Kidney (tissue), 14 donors: ENCODE results near the gene SREK1. TPM values are rescaled to one million over a fixed set of nuclear protein-coding genes. Genes with fewer than 3 reads are reported as not detected.

Experiments used
- DNase-seq, 5 donors: peaks; one replicate each; pipeline ENCODE4 v3.0.0-alpha.2; 2013 to 2020
- FAIRE-seq: peaks from 2 replicates; lab custom pipeline; 2012; peaks lifted over from hg19 to GRCh38; lab: Jason Lieb, UNC
- H3K27ac ChIP-seq, 2 donors: one replicate each; pipeline ENCODE4 v1.7.0; 2013; ENCODE audit warnings: low read depth in 2 of 2, low read length in 2 of 2, inconsistent platforms in 1 of 2
- H3K27me3 ChIP-seq: one replicate; pipeline ENCODE4 v1.7.1; 2013; ENCODE audit warnings: low read length, inconsistent platforms; ENCODE audit not compliant: control insufficient read depth, insufficient read depth
- H3K36me3 ChIP-seq, 3 donors: one replicate each; pipeline versions ENCODE4 v1.7.0 to v1.7.1; 2013; ENCODE audit warnings: low read length in 3 of 3, control low read depth in 1 of 3, inconsistent platforms in 1 of 3; ENCODE audit not compliant: insufficient read depth in 3 of 3, control insufficient read depth in 2 of 3
- H3K4me1 ChIP-seq, 3 donors: one replicate each; pipeline versions ENCODE4 v1.7.0 to v1.7.1; 2013; ENCODE audit warnings: low read length in 3 of 3, inconsistent platforms in 1 of 3, low read depth in 1 of 3; ENCODE audit not compliant: control insufficient read depth in 2 of 3, insufficient read depth in 2 of 3
- H3K4me3 ChIP-seq, 3 donors: one replicate each; pipeline versions ENCODE4 v1.7.0 to v1.8.1; 2013; ENCODE audit warnings: low read length in 3 of 3, control low read depth in 1 of 3, inconsistent platforms in 1 of 3
- H3K9ac ChIP-seq, 3 donors: one replicate each; pipeline versions ENCODE4 v1.7.0 to v1.7.1; 2013; ENCODE audit warnings: low read length in 3 of 3, control low read depth in 1 of 3, inconsistent platforms in 1 of 3
- H3K9me3 ChIP-seq, 3 donors: one replicate each; pipeline versions ENCODE4 v1.7.0 to v1.7.1; 2013; ENCODE audit warnings: low read length in 3 of 3, control low read depth in 1 of 3, inconsistent platforms in 1 of 3; ENCODE audit not compliant: control insufficient read depth in 2 of 3, insufficient read depth in 1 of 3
- intact Hi-C: fragments of 100-400 bp; cut with DNase I; formaldehyde crosslinking; loops from one replicate; pipeline ENCODE4 v1.11.1; 2022
- polyA plus RNA-seq: library from polyadenylated mRNA; stranded (reverse); fragments of 350-450 nt; fragmentation: Illumina TruSeq; extraction: RNeasy Lipid Tissue Mini Kit (QIAGEN cat#74804); gene quantifications from one replicate; pipeline ENCODE4 v1.2.3, GENCODE V29; 2014; ENCODE audit warnings: low read depth, low replicate concordance; ENCODE audit not compliant: insufficient read depth
- total RNA-seq: library from RNA; stranded (reverse); fragmentation: NEBNext Ultra II Directional; extraction: Animal tissue kit (Norgen Biotek cat#: 25700); gene quantifications from one replicate; pipeline ENCODE4 v1.2.1, GENCODE V29; 2021
- TF ChIP-seq, protein P1 (sequence below): IDR thresholded peaks from 3 replicates; pipeline ENCODE4 v1.5.1; 2012; ENCODE audit warnings: mild to moderate bottlenecking, moderate library complexity, borderline replicate concordance; ENCODE audit not compliant: insufficient read depth; ENCODE audit errors: extremely low read depth
- donor health status: control.
- donor health status: control.
- donor health status: control.
- donor health status: control.
- donor health status: control.
- donor health status: DM: yes; HTN: yes; CAD: no.
- donor health status: Normal renal cell carcinoma (clear cell type).

The SREK1 gene
- total and polyA plus RNA-seq, 2 donors from 2014 or later: 22.2 to 70.0 TPM

- TF ChIP-seq, protein P1, sequence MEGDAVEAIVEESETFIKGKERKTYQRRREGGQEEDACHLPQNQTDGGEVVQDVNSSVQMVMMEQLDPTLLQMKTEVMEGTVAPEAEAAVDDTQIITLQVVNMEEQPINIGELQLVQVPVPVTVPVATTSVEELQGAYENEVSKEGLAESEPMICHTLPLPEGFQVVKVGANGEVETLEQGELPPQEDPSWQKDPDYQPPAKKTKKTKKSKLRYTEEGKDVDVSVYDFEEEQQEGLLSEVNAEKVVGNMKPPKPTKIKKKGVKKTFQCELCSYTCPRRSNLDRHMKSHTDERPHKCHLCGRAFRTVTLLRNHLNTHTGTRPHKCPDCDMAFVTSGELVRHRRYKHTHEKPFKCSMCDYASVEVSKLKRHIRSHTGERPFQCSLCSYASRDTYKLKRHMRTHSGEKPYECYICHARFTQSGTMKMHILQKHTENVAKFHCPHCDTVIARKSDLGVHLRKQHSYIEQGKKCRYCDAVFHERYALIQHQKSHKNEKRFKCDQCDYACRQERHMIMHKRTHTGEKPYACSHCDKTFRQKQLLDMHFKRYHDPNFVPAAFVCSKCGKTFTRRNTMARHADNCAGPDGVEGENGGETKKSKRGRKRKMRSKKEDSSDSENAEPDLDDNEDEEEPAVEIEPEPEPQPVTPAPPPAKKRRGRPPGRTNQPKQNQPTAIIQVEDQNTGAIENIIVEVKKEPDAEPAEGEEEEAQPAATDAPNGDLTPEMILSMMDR: no peak
- no peak overlapping the region for H3K27ac ChIP-seq
- intact Hi-C loops: no loop called here
- H3K4me1 ChIP-seq: no peaks in the 10 kb centered on the region
- no peaks in the 10 kb centered on the region for H3K9me3 ChIP-seq
- FAIRE-seq (no peak), DNase-seq (no peak)
- no peak overlapping the region for H3K9ac ChIP-seq
- no peaks in the 10 kb centered on the region for H3K27me3 ChIP-seq
- H3K4me3 ChIP-seq: no peak overlapping the region
- H3K36me3 ChIP-seq: peaks cover 2 to 47% (median 22%) of the 10 kb centered on the region in 3 donors
These were observed 24.1 kb downstream of the SREK1 start for GRCh38 chr5:66168226-66168625.

DNA sequence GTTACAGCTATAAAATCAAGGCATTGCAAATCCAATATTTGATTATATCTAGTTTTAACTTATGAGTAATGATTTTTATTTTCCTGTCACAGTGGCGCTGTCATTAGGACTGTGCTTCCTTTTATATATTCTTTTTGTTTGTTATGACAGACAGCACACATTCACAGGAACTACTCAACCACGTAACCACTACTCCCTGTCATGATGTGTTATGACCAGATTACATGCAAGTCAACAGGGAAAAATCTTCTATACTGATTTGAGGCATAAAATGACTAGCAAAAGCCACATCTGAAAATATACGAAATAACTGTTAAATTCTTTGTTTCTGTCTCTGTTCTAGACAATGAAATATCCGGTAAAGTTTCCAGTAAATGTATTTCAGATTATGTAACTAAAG, 25.4 kb downstream of the SREK1 start:
- TF ChIP-seq, protein P1: no peak
- Histone ChIP-seq H3K4me1 (no peaks in the 10 kb centered on the region), H3K9ac (no peak overlapping the region), H3K27ac (no peak overlapping the region), H3K27me3 (no peaks in the 10 kb centered on the region), H3K36me3 (peaks cover 2 to 43% (median 15%) of the 10 kb centered on the region in 3 donors), H3K9me3 (no peaks in the 10 kb centered on the region), H3K4me3 (no peak overlapping the region)
- DNase-seq: no peak
- FAIRE-seq: no peak
- intact Hi-C loops: no loop called here

DNA sequence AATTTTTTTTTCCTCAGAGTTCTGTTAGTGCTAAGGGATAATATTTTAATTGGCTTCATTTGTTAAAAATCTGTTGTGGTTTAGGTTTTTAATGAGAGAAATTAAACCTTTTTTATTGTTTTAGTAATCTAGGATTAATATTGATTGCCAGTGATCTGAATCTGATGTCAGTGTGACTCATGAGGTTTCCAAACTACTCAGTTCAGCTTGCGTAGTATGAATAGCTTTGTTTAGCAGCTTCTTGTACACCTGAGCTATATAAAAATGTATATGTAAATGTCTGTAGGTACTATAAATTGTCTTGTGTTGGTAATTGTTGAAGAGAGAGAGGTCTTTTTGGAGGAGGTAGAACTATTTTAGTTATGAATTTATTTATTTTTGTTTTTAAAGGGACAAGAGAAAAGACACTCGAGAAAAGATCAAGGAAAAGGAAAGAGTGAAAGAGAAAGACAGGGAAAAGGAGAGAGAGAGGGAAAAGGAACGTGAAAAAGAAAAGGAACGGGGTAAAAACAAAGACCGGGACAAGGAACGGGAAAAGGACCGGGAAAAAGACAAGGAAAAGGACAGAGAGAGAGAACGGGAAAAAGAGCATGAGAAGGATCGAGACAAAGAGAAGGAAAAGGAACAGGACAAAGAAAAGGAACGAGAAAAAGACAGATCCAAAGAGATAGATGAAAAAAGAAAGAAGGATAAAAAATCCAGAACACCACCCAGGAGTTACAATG, 26.3 kb downstream of the SREK1 start:
- Histone ChIP-seq H3K27ac (no peak overlapping the region), H3K4me3 (no peak overlapping the region), H3K27me3 (no peaks in the 10 kb centered on the region), H3K9me3 (no peaks in the 10 kb centered on the region), H3K9ac (no peak overlapping the region), H3K4me1 (no peaks in the 10 kb centered on the region), H3K36me3 (peaks cover 5 to 43% (median 11%) of the 10 kb centered on the region in 3 donors)
- no peak for FAIRE-seq
- no peak for DNase-seq
- intact Hi-C loops: no loop called here
- TF ChIP-seq, protein P1: no peak
